SKM-1 treated with dmso at 0.1 percent for 144 hours (cell line): ENCODE data around the gene NFAM1.

Experiments
- DNase-seq: peaks from one replicate; lab custom pipeline; 2025; ENCODE audit not compliant: unreplicated experiment; lab: John Stamatoyannopoulos, UW

Gene NFAM1

GRCh38 chr22:42336527-42337227 lies 95.5 kb downstream of the NFAM1 start:
- DNase-seq = no peak

DNA sequence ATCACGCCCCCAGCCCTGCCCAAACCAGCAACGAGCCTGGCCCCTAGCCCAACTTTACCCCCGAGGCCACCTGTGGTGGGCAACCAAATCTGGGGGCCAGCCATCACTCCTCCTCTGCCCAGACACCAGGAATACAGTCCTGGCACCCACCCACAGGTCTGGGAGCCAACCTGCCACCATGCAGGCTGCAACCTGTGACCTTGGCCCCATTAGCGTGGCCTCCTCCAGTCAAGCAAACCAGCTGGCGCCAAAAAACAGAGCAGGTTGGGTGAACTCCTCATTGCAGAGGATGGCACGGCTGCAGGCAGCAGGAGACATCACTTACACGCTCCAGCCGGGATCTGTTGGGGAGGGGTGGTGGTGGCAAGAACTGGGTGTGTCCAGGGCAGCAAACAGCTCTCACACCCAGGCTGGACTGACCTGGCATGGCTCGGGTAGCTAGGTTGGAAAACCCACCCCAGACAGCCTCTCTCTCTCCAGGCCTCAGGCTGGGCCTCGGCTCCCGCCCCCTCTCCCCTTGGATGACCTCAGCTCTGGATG lies 96.3 kb downstream of the NFAM1 start:
- no peak for DNase-seq

- no peak for DNase-seq
Measured at GRCh38 chr22:42334875-42335512, 97.2 kb downstream of the NFAM1 start.

GRCh38 chr22:42333544-42333943 lies 98.7 kb downstream of the NFAM1 start:
- DNase-seq = no peak

DNA sequence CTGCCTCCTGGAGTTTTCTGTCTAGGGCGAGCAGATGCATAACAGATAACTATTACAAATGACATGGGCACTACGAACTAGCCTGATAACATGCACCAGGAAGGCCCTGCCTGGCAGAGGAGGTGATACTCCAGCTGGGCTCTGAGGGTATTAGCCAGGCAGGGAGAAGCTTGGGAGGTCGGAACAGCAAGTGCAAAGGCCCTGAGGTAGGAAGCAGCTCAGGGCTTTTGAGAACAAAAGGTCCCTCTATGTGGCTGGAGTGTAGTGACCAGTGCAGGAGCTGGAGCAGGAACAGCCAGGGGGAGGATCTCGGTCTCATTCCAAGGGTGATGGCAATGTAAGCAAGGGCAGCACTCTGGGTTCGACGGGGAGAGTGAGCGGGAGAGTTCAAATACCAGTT lies 100.1 kb downstream of the NFAM1 start:
- DNase-seq = no peak

DNA sequence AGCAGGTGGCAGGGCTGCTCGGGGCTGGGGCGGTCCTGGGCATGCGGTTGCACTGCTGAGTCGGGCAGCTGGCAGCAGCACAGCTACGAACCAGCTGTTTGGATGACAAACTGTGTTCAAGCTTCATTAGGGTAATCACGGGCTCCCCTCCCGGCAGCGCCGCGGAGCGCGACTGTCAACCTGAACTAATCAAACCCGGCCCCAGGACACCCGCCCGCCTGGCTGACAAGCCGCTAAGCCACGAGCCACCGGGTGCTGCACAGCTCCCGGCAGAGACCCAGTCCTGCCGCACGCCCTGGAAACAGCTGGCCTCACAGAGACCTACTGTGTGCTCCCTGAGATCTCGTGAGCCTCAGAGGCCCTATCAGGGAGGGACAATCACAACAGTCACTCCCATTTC lies 101.2 kb downstream of the NFAM1 start:
- DNase-seq = no peak
